ENCODE measurements around the gene EFCAB7. TPM values are rescaled to one million over a fixed set of nuclear protein-coding genes. Genes with fewer than 3 reads are reported as not detected.
"Not testable (repeated sequence)": the region's sequence is repeated elsewhere in the genome, so short reads cannot be mapped to it uniquely, and the experiment has no call there.

The EFCAB7 gene
- total RNA-seq, 1 donor from 2014 or later, result 3.2 TPM

GRCh38 chr1:63548877-63549276 is 25.6 kb downstream of the EFCAB7 start:
- DNase-seq (ENCODE audit: low read depth in 2 of 2), result no peak

- DNase-seq (ENCODE audit: low read depth in 2 of 2), result no peak
Observed at GRCh38 chr1:63555480-63555879, 32.2 kb downstream of the EFCAB7 start.

- DNase-seq (ENCODE audit: low read depth in 2 of 2), result peak; percentile 39 to 40
Observed at GRCh38 chr1:63557365-63557987, 34.2 kb downstream of the EFCAB7 start.

- DNase-seq (ENCODE audit: low read depth in 2 of 2), result no peak
Observed at GRCh38 chr1:63559357-63559756, 36.0 kb downstream of the EFCAB7 start.

GRCh38 chr1:63563745-63564144 is 40.4 kb downstream of the EFCAB7 start:
- no peak for DNase-seq (ENCODE audit: low read depth in 2 of 2)

GRCh38 chr1:63569068-63569467 is 45.7 kb downstream of the EFCAB7 start:
- no peak for DNase-seq (ENCODE audit: low read depth in 2 of 2)

- DNase-seq (ENCODE audit: low read depth in 2 of 2), result no peak
Observed at GRCh38 chr1:63569640-63570316, 46.5 kb downstream of the EFCAB7 start.

- DNase-seq (ENCODE audit: low read depth in 2 of 2), result not testable (repeated sequence)
Observed at GRCh38 chr1:63572686-63573085, 49.4 kb downstream of the EFCAB7 start.

- not testable (repeated sequence) for DNase-seq (ENCODE audit: low read depth in 2 of 2)
Observed at GRCh38 chr1:63574203-63574796, 51.0 kb downstream of the EFCAB7 start.

- DNase-seq (ENCODE audit: low read depth in 2 of 2), result peak; percentile 37 to 44
Observed at GRCh38 chr1:63575340-63575826, 52.1 kb downstream of the EFCAB7 start.

GRCh38 chr1:63586326-63586725 is 63.0 kb downstream of the EFCAB7 start:
- not testable (repeated sequence) for DNase-seq (ENCODE audit: low read depth in 2 of 2)

- DNase-seq (ENCODE audit: low read depth in 2 of 2), result no peak
Observed at GRCh38 chr1:63590166-63590560, 66.8 kb downstream of the EFCAB7 start.

GRCh38 chr1:63592536-63593302 is 69.4 kb downstream of the EFCAB7 start:
- DNase-seq (ENCODE audit: low read depth in 2 of 2), result no peak

GRCh38 chr1:63593303-63593885 is 70.1 kb downstream of the EFCAB7 start, which contains the start of gene PGM1:
TSS of gene PGM1 (plus strand) at chr1:63593411. CDS start at chr1:63593489, 78 bp downstream.
- DNase-seq (ENCODE audit: low read depth in 2 of 2), result peak; percentile 73 to 79

- DNase-seq (ENCODE audit: low read depth in 2 of 2), result peak; percentile 15 to 34
Observed at GRCh38 chr1:63593886-63594605, 70.7 kb downstream of the EFCAB7 start.

GRCh38 chr1:63595435-63595834 is 72.1 kb downstream of the EFCAB7 start:
- no peak for DNase-seq (ENCODE audit: low read depth in 2 of 2)

- no peak for DNase-seq (ENCODE audit: low read depth in 2 of 2)
Observed at GRCh38 chr1:63599799-63600198, 76.5 kb downstream of the EFCAB7 start.

- no peak for DNase-seq (ENCODE audit: low read depth in 2 of 2)
Observed at GRCh38 chr1:63600248-63600647, 76.9 kb downstream of the EFCAB7 start.

GRCh38 chr1:63601061-63601460 is 77.7 kb downstream of the EFCAB7 start:
- no peak for DNase-seq (ENCODE audit: low read depth in 2 of 2)

GRCh38 chr1:63601463-63601862 is 78.1 kb downstream of the EFCAB7 start:
- no peak for DNase-seq (ENCODE audit: low read depth in 2 of 2)

GRCh38 chr1:63601912-63602311 is 78.6 kb downstream of the EFCAB7 start:
- no peak for DNase-seq (ENCODE audit: low read depth in 2 of 2)
